Common myeloid progenitor, CD34-positive (primary cell): ENCODE results near the gene GSG1L.

Source experiments
- CTCF ChIA-PET: fragments of 350-600 bp; sonication (Branson Sonifier 250); formaldehyde crosslinking; loops from one replicate; lab custom pipeline; 2021; ENCODE audit warnings: antibody characterized with exemption; lab: Charles Lee
- POLR2A ChIA-PET: fragments of 350-600 bp; sonication (Branson Sonifier 250); formaldehyde crosslinking; loops from one replicate; lab custom pipeline; 2021; ENCODE audit warnings: antibody characterized with exemption; lab: Charles Lee
- DNase-seq, 3 donors: peaks; one replicate each; pipeline versions ENCODE4 v3.0.0 to v3.0.0-alpha.2; 2013
- H3K27ac ChIP-seq, 2 experiments: 1 replicate in 1 of 2; 2 replicates in 1 of 2; pipeline ENCODE4 v1.7.0; 2013; ENCODE audit warnings: inconsistent platforms in 2 of 2, low read length in 2 of 2, mild to moderate bottlenecking in 2 of 2, low read depth in 1 of 2, moderate library complexity in 1 of 2; ENCODE audit not compliant: severe bottlenecking in 2 of 2, insufficient read depth in 1 of 2, poor library complexity in 1 of 2
- H3K27me3 ChIP-seq, 5 experiments: replicated peaks in 2 of 5; 1 replicate in 3 of 5; 2 replicates in 2 of 5; pipeline versions ENCODE4 v1.6.1 to v1.7.0; 2013; ENCODE audit warnings: low read length in 4 of 5, mild to moderate bottlenecking in 2 of 5, moderate library complexity in 2 of 5, inconsistent platforms in 1 of 5; ENCODE audit not compliant: insufficient read depth in 5 of 5, control insufficient read depth in 4 of 5
- H3K36me3 ChIP-seq, 4 experiments: 1 replicate in 2 of 4; 2 replicates in 2 of 4; pipeline versions ENCODE4 v1.6.1 to v1.7.0; 2013; ENCODE audit warnings: low read length in 3 of 4, control low read depth in 1 of 4, mild to moderate bottlenecking in 1 of 4; ENCODE audit not compliant: control insufficient read depth in 4 of 4, insufficient read depth in 4 of 4
- H3K4me1 ChIP-seq, 4 experiments: 1 replicate in 3 of 4; 2 replicates in 1 of 4; pipeline versions ENCODE4 v1.6.1 to v1.7.1; 2013; ENCODE audit warnings: low read length in 3 of 4, mild to moderate bottlenecking in 3 of 4, control low read depth in 1 of 4, inconsistent platforms in 1 of 4, moderate library complexity in 1 of 4; ENCODE audit not compliant: control insufficient read depth in 4 of 4, insufficient read depth in 4 of 4; ENCODE audit errors: control extremely low read depth in 1 of 4
- H3K4me3 ChIP-seq, 7 experiments: 1 replicate in 4 of 7; 2 replicates in 3 of 7; pipeline versions ENCODE4 v1.5.1 to v1.7.0; 2013; ENCODE audit warnings: mild to moderate bottlenecking in 7 of 7, low read length in 6 of 7, moderate library complexity in 6 of 7, inconsistent platforms in 2 of 7, low read depth in 2 of 7, control low read depth in 1 of 7; ENCODE audit not compliant: insufficient read depth in 4 of 7, control insufficient read depth in 1 of 7; ENCODE audit errors: extremely low read depth in 1 of 7
- H3K9me3 ChIP-seq, 5 experiments: 1 replicate in 4 of 5; 2 replicates in 1 of 5; pipeline versions ENCODE4 v1.6.1 to v1.7.1; 2013; ENCODE audit warnings: low read length in 4 of 5, mild to moderate bottlenecking in 2 of 5, inconsistent platforms in 1 of 5, low read depth in 1 of 5, moderate library complexity in 1 of 5; ENCODE audit not compliant: control insufficient read depth in 4 of 5, insufficient read depth in 2 of 5; ENCODE audit errors: control extremely low read depth in 1 of 5
- WGBS: methylation state at CpG from one replicate; pipeline ENCODE4 v1.1.5; 2013; ENCODE audit not compliant: insufficient coverage; 5-methylcytosine and 5-hydroxymethylcytosine counted together

The GSG1L gene

DNA sequence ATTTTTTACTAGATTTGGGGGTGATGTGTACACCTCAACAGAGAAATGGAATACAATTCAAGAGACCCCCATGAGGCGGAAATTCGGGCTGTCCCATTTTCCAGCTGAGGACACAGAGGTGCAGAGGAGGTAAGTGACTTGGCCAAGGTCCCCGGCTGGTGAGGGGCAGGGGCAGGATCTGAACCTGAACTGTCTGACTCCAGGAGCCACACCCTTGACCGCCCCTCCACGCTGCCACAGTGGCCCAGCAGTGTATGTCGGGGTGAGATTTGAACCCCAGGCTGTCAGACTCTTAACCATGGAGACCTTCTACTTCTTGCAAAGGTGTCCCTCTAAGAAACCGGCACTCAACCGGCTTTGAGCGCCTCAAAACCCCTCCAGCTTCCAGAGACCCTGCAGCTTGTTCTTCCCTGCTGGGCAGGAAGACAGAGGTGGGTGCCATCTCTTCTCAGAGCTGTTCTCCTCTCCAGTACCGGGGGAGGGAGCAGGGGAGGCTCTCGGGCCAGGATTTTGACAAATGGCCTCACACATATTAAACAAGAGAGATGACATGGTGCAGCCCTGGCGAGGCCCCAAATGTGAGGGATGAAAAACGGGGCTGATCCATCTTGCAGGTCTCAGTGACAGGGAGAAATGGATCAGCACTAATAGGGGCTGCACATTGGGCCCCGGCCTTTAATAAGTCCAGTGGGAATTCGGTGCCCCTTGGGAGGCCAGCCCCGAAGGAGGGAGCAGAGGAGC, 222.3 kb downstream of the GSG1L start:
- CTCF ChIA-PET = no interaction called here

DNA sequence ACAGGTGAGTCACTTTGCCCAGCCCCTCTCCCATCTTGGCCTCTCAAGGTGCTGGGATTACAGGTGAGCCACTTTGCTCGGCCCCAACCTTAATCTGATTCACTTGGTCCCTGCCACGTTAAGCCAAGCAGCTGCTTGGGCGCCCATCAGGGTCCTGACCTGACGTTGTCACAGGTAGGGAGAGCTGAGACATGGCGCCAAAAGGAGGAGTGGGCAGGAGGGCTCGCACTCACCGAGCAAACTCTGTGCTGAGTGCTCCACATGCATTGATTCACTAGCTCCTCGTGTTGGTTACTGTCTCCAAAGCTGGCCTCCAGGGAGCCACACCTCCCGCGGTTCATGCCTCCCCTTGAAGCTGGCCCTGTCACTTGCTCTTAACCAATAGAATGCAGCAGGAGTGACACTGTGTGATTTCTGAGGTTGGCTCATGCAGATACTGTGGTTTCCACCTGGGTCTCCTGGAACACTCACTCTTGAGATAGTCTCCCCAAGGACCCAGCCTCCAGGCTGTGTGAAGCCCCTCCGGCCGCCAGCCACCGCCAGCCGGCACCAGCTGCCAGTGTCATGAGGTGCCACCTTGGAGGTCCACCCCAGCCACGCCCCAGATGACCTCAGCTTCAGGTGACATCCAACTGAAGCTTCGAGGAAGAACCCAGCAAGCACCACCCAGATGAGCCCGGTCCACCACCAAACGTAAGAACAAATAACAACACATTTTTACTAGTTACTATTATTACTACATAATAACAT, 223.0 kb downstream of the GSG1L start:
- ChIA-PET POLR2A (no interaction called here), CTCF (no interaction called here)
- H3K4me3 ChIP-seq = no peak overlapping the region
- H3K27me3 ChIP-seq = peaks cover 0 to 19% (median 8%) of the 10 kb centered on the region in 5 experiments
- no peak overlapping the region for H3K27ac ChIP-seq
- H3K9me3 ChIP-seq = peaks cover 0 to 8% (median 0%) of the 10 kb centered on the region in 5 experiments
- WGBS = 82% methylated on average over 16 of the region's 18 CpGs
- DNase-seq = no peak
- no peaks in the 10 kb centered on the region for H3K4me1 ChIP-seq
- no peaks in the 10 kb centered on the region for H3K36me3 ChIP-seq

More for the DNA sequence above, 222.3 kb downstream of the GSG1L start:
- H3K4me3 ChIP-seq = no peak overlapping the region
- H3K4me1 ChIP-seq = no peaks in the 10 kb centered on the region
- H3K27me3 ChIP-seq = peaks cover 0 to 24% (median 8%) of the 10 kb centered on the region in 5 experiments
- no peak for DNase-seq
- no peak overlapping the region for H3K27ac ChIP-seq
- WGBS = 91% methylated on average over 14 of the region's 16 CpGs
- H3K9me3 ChIP-seq = peaks cover 0 to 11% (median 0%) of the 10 kb centered on the region in 5 experiments
- H3K36me3 ChIP-seq = no peaks in the 10 kb centered on the region
- POLR2A ChIA-PET = no interaction called here

DNA sequence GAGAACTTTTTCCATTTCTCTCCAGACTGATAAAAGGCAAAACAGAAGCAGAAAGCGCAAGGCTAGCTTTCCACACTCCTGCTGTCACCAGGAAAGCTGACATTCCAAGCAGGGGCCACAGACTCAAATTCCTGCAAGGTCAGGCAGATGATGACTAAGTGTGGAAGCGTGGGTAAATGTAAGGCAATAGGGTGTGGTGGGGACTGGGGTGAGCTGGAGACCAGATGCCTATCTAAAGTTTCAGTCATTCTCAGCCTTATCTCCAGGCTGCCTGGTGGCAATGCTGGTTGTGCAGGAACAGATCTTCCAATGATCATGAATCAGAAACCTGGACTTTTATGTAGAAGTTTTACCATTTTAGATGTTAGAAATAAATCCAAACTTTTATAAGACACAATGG, 224.1 kb downstream of the GSG1L start:
- WGBS = 100% methylated on average over 1 of the region's 2 CpGs
- Histone ChIP-seq H3K4me3 (no peak overlapping the region), H3K27ac (no peak overlapping the region), H3K27me3 (peaks cover 0 to 16% (median 8%) of the 10 kb centered on the region in 5 experiments), H3K9me3 (peaks cover 0 to 8% (median 0%) of the 10 kb centered on the region in 5 experiments), H3K4me1 (no peaks in the 10 kb centered on the region), H3K36me3 (no peaks in the 10 kb centered on the region)
- CTCF ChIA-PET = no interaction called here
- no peak for DNase-seq
- POLR2A ChIA-PET = no interaction called here

DNA sequence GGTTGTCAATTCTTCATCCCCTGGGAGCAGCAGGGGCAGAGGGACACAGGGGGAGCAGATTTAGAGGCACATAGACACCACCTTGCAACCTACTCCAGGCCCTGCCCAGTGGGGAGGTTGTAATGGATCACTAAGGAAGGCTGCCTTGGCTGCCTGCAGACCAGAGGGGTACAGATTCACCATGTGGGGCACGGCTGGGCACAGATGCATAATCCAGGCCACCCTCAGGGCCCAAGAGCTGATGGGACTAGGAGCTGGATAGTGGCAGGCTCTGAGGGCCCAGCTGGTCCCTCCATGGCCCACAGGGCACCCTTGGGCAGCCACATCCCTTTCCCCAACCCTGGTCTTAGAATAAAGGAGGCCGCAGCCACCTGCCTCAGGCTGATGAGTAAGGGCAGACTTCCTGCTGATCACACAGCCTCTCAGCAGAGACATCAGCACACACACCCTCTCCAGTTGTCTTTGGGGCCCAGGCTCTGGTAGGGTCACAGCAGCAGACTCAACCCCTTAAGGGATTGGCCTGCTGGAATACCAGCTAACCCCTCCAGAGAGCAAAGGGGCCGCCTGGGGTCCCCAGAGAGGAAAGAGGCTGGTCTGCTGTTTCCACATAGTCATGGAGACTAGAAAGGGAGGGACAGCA, 224.9 kb downstream of the GSG1L start:
- Histone ChIP-seq H3K27me3 (peaks cover 0 to 12% (median 6%) of the 10 kb centered on the region in 5 experiments), H3K36me3 (no peaks in the 10 kb centered on the region), H3K27ac (no peak overlapping the region), H3K4me1 (no peaks in the 10 kb centered on the region), H3K4me3 (no peak overlapping the region), H3K9me3 (peaks cover 0 to 8% (median 0%) of the 10 kb centered on the region in 5 experiments)
- POLR2A ChIA-PET = no interaction called here
- 87% methylated on average over 2 of the region's 3 CpGs for WGBS
- DNase-seq = no peak
- CTCF ChIA-PET = no interaction called here

DNA sequence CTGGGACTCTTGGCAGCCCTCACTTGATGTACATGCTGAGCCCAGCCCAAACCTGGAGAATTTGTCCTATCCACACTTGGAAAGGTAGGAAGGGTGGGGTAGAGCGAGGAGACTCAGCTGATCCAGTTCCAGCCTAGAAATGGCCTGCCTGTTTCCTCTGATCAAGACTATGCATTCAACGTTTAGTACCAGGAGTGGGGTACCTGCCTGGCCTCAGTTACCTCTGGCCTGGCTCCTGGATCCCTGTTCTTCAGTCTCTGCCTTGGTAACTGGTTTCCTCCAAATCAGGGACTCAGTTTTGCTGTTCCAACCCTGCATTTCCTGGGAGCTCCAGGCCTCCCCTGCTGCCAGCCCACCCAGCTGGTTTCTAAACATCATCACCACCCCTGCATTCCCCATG, 233.5 kb downstream of the GSG1L start:
- no peak for DNase-seq
- Histone ChIP-seq H3K9me3 (peaks cover 0 to 19% (median 8%) of the 10 kb centered on the region in 5 experiments), H3K4me1 (no peaks in the 10 kb centered on the region), H3K27me3 (peaks cover 0 to 3% (median 0%) of the 10 kb centered on the region in 5 experiments), H3K27ac (no peak overlapping the region), H3K36me3 (no peaks in the 10 kb centered on the region), H3K4me3 (no peak overlapping the region)
- 92% methylated on average over 2 of the region's 2 CpGs for WGBS
- ChIA-PET POLR2A (no interaction called here), CTCF (no interaction called here)

DNA sequence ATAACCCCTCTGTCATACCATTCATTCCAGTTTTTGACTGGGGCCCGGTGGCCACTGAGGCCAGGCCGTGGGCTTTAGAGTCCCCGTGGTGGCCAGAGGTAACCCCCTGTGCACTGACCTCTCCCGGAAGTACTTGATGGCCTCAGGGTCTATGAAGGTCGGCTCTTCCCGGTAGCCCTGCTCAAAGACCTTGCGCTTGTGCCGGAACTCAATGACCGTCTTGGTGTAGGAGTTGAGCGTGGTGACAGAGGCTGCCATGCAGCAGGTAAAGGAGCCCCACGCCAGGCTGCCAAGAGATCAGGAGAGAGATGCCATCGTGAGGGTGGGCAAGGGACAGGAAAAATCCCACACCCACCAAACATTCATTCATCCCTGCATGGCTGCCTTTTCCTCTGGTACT, 234.8 kb downstream of the GSG1L start:
- ChIA-PET POLR2A (no interaction called here), CTCF (no interaction called here)
- H3K27me3 ChIP-seq = peaks cover 0 to 2% (median 0%) of the 10 kb centered on the region in 5 experiments
- no peak overlapping the region for H3K4me3 ChIP-seq
- no peaks in the 10 kb centered on the region for H3K4me1 ChIP-seq
- H3K36me3 ChIP-seq = no peaks in the 10 kb centered on the region
- peaks cover 0 to 19% (median 8%) of the 10 kb centered on the region in 5 experiments for H3K9me3 ChIP-seq
- no peak for DNase-seq
- WGBS = 98% methylated on average over 7 of the region's 12 CpGs
- no peak overlapping the region for H3K27ac ChIP-seq
